Peyer's patch (tissue), 4 donors: ENCODE measurements around the gene NOSTRIN. TPM values are rescaled to one million over a fixed set of nuclear protein-coding genes. Genes with fewer than 3 reads are reported as not detected.

Experiments used
- DNase-seq, 3 donors: peaks; one replicate each; pipeline ENCODE4 v3.0.0-alpha.2; 2017 to 2019
- H3K27ac ChIP-seq, 4 donors: fragments of 200-600 bp; sonication (generic); one replicate each; pipeline ENCODE4 v1.5.1; 2016 to 2019
- H3K27me3 ChIP-seq, 2 donors: fragments of 200-600 bp; sonication (generic); one replicate each; pipeline ENCODE4 v1.5.1; 2019
- H3K36me3 ChIP-seq, 3 donors: fragments of 200-600 bp; sonication (generic); one replicate each; pipeline ENCODE4 v1.5.1; 2016 to 2019
- H3K4me1 ChIP-seq, 4 donors: fragments of 200-600 bp; sonication (generic); one replicate each; pipeline ENCODE4 v1.5.1; 2016 to 2019
- H3K4me3 ChIP-seq, 4 donors: fragments of 200-600 bp; sonication (generic); 1 replicate in 3 of 4; 2 replicates in 1 of 4; pipeline ENCODE4 v1.5.1; 2016 to 2019; ENCODE audit warnings: mild to moderate bottlenecking in 1 of 4
- H3K9me3 ChIP-seq, 4 donors: fragments of 200-600 bp; sonication (generic); one replicate each; pipeline ENCODE4 v1.5.1; 2016 to 2019; ENCODE audit warnings: mild to moderate bottlenecking in 1 of 4
- CTCF ChIP-seq, 6 experiments: fragments of 450-650 bp in 4 of 6; fragments of 200-600 bp in 2 of 6; sonication (generic) in 1 of 6; IDR thresholded peaks; one replicate each; pipeline ENCODE4 v1.5.1; 2017 to 2019; ENCODE audit warnings: antibody characterized with exemption in 6 of 6, mild to moderate bottlenecking in 3 of 6, moderate library complexity in 1 of 6
- POLR2A ChIP-seq, 2 donors: fragments of 450-650 bp; IDR thresholded peaks; one replicate each; pipeline ENCODE4 v1.5.1; 2017; ENCODE audit warnings: antibody characterized with exemption in 2 of 2, mild to moderate bottlenecking in 2 of 2, moderate library complexity in 2 of 2
- total RNA-seq, 4 donors: library from RNA; depleted of rRNA; stranded (reverse); fragments of >200 nt; gene quantifications; one replicate each; pipeline ENCODE4 v1.1.0, GENCODE V29; 2016

NOSTRIN gene
- total RNA-seq, 4 donors from 2014 or later, result 67.4 to 152 (median 87.7) TPM

DNA sequence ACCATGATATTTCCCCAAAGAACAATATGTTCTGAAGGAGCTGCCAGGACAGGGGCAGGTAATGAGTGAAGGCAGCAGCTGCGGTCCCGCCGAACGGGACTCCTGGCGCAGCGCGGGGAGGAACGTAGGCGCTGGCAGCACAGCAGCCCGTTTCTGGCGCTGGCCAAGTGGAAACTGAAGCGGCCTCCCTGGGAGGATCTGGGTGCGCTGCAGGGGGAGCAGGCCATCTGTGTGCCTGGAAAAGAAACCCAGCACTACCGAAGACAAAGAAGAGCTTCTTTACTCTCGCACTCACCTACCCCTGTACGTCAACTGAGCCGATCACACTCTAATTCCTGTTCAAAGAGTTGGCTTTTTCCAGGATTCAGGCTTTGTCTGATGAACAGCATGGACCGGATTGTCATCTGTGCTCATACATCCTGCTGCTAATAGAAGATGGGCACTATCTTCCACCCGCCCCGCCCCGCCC lies 110.5 kb downstream of the NOSTRIN start:
- no peak overlapping the region for H3K27ac ChIP-seq
- peak overlapping the region in 2 of 4 donors; percentile 19 to 37 for H3K4me3 ChIP-seq
- no peaks in the 10 kb centered on the region for H3K9me3 ChIP-seq
- DNase-seq, result peak in 1 of 3 donors; percentile 51
- no peaks in the 10 kb centered on the region for H3K4me1 ChIP-seq
- no peaks in the 10 kb centered on the region for H3K36me3 ChIP-seq
- no peak for TF ChIP-seq POLR2A (IDR thresholded peaks at IDR 0.05)
- no peak for TF ChIP-seq CTCF (IDR thresholded peaks at IDR 0.05)
- no peaks in the 10 kb centered on the region for H3K27me3 ChIP-seq

DNA sequence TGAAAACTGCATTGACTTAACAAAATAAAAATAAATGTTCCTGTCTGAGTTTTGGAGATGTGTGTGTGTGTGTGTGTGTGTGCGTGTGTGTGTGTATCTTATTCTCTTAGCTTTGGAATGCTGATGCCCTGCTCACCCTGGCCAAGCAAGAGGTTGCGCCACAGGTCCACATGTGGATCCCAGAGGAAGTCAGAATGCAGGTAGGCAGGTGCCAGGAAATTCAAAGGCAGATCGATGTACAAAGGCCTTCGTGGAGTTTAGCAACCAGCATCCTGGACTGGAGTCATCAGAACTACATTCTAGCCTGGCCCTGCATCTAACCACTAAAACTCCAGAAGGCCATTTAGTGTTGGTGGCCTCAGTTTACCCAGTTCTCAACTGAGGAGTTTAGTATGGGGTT lies 111.1 kb downstream of the NOSTRIN start:
- Histone ChIP-seq H3K9me3 (no peaks in the 10 kb centered on the region), H3K4me1 (no peaks in the 10 kb centered on the region), H3K27ac (no peak overlapping the region), H3K36me3 (no peaks in the 10 kb centered on the region), H3K4me3 (no peak overlapping the region), H3K27me3 (no peaks in the 10 kb centered on the region)
- no peak for DNase-seq
- TF ChIP-seq CTCF (IDR thresholded peaks at IDR 0.05) (no peak), POLR2A (IDR thresholded peaks at IDR 0.05) (no peak)

Other genes with a start within 250 kb of the NOSTRIN start
- 1 to 10 TPM in 2 of 4 donors, not detected in 2; 1.1 to 6.6 TPM for gene SPC25, start 87.8 kb downstream of the NOSTRIN start, total RNA-seq
- not detected for gene G6PC2, start 98.7 kb downstream of the NOSTRIN start, total RNA-seq
- under 1 TPM in 2 of 4 donors, not detected in 2; 0.18 to 0.54 TPM for gene ABCB11, start 228.7 kb downstream of the NOSTRIN start, total RNA-seq